Pulmonary artery endothelial cell (primary cell): ENCODE data around the gene AFF2. TPM values are rescaled to one million over a fixed set of nuclear protein-coding genes. Genes with fewer than 3 reads are reported as not detected.

Source experiments
- DNase-seq: peaks from one replicate; pipeline ENCODE4 v3.0.0-alpha.2; 2011; ENCODE audit warnings: low read depth, low spot score
- total RNA-seq: library from RNA; depleted of rRNA; stranded (reverse); fragments of >200 nt; gene quantifications from 2 replicates; pipeline ENCODE4 v1.2.3, GENCODE V29; 2014

AFF2 gene
- total RNA-seq, 1 donor from 2014 or later, result 0.26 TPM

DNA sequence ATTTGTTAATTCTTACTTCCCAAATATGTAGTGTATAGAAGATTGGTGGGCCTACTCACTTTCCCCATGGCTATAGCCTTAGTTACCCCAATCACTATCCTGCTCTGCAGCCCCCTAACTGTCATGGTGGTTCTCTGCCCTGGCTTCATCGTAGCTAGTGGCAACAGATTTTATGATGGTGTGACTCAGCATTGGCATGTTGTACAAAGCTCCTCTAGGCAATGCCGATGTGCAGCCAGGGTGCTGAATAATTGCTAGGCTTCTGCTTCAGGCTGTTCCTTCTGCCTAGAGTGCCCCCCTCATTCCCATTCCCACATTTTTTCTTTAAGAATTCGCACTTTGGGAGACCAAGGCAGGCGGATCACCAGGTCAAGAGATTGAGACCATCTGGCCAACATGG lies 35.2 kb downstream of the AFF2 start:
- no peak for DNase-seq

DNA sequence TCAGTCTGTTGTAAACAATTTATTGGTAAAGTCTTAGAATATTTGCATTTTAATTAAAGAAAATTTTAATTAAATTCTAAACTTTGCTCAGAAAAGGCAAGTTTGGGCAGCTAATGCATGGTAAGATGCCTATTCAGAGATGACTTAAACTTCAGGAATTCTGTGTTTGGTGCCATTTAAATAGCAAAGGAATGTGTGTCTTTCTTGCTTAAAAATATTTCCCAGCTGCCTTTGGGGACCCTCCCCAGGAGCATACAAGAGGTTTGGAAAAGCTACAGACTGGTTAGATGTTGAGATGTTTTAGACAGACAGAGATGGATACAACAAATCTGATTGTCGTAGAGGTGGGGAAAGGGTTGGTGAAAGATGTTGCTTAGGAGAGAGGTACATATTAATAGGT lies 36.5 kb downstream of the AFF2 start:
- DNase-seq, result no peak

DNA sequence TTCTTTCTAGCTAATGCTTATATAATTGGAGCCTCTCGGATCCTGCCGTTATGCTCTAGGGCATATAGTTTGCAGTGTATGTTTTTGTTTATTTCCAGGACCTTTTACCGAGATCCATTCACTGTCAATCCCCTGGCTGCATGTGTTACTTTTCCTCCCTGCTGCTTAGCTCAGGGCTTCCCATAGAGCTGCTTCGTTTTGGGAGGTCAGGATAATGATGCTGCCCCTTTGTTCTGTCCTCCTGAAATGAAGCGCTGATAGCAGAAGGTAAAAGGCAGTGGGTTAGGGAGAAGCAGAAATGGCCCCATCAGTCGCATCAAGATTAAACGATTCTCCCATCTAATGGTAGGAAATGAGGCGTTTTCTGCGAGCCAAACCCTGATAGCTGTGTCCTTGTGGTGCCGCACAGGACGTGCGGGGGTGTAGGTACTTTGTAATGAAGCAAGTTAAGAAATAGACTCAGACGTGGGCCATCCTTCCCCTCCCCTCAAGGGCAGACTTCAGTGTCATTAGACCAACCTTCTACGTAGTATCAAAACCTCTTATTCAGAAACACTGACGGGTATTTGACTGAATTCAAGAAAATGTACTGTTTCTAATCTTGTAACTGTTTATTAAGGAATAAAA lies 37.3 kb downstream of the AFF2 start:
- no peak for DNase-seq

DNA sequence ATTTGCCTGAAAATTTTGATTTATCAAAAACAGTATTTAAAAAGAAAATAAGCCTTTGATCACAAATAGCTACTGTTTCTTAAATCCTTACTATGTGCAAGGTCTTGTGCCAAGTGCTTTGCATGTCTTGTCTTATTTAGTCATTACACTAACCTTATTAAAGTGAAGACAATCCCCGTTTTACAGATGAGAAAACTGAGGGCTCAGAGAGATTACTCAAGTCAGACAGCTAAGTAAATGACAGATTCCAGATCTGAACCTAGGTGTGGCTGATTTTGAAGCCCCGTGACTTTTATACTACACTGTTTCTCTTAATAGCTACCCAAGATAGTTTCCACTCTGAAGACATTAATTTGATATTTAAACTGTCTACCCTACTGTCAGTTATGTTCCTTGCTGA lies 38.2 kb downstream of the AFF2 start:
- DNase-seq, result no peak

DNA sequence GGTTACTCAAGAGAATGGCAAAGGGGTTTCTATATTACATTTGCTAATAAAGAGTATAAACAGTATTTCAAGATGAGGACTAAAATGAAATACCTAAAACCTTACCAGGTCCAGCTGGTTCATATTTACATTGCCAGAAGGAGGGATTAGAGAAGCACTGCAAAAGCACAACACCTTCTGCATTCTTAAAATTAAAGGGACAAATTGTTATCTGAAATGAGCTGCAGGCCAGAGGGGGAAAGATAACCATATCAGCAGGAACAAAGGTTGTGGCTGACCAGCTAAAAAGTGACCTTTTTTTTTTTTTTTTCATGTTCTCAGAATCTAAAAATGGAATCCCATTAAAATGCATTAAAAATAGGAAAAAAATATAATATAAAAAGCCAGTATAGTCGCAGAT lies 39.7 kb downstream of the AFF2 start:
- DNase-seq, result no peak

DNA sequence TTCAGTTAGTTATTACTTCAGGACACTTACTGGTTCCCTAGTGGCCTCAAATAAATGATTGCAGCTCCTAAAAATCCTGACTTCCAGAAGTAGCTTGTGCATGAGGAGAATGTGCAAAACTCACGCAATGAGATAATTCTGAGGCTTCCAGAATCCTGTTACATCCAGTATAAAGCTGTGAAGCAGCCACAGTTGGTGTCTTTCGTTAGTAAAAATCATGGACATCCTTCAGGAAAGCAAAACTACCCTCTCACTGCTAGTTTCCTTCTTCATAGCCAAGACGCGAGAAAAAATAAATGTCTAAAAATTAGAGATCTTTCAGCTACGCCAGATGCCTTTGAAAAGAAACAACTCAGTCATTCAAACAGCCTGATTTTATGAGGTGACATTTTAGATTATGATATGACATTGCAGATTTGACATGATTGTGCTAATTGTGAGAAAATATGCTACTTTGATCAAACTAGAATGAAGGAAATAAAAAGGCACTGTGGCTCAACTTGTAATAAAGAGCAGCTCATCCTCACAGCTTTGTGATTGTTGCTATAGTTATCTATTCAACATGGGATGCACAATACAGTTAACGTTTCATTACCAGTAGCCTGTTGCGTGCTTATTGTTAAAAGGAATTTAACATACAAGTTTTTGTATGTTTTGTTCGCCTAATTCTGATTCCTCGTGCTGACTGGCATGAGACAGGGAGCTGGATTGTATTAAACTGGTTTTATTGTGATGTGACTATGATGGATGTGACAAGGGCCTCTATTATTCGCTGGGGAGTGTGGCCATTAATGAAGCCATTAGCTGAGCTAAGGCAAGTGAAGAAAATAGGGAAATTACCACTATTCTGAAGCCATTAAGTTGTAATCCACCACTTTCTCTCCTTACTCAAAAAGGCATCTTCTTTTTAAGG lies 40.5 kb downstream of the AFF2 start:
- DNase-seq, result no peak

DNA sequence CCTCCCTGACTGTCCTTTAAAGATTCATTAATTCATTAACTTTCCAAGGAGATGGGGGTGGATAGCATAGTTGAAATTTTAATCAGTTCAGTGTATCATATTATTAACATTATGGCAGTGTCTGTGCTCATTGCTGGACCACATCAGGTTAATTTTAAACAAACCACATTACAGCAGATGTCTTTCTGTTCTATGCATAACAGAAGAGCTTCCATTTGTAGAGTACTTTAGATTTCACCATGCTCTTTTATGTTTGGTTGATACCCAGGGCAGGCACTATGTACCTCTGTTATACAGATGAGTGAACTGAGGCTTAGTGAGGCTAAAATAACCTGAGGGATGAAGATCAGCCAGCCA lies 41.1 kb downstream of the AFF2 start:
- no peak for DNase-seq

DNA sequence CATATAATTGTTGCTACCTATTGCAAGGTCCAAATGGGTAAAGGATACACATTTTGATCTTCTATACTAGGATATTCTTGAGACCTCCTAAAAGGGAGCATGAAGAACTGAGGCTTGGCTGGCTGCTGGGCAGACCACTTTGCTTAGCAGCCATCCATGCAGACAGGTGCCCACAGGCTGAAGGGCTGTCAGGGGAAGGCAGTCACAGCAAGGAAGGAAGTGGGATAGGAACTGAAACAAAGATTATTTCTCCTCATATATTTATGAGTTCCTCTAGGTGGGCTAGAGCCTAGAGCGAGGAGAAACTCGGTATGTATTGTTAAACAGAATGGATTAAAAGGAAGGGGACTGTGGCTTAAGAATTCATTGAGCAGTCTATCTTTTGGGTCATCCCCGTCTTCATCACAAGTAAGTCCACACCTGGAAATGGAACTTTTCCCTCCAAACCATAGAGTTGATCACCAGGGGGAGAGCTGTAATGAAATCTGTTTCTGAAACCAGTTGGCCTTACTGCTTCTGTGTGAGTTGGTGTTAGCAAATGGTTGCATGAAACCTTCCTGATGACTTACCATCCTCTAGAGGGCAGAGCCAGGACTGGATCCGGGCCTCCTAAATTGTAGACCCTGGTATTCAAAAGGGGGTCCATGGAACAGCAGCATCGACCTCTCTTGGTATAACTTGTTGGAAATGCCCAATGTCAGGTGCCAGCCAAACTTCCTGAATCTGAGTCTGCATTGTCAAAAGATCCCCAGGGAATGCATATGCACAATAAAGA lies 42.3 kb downstream of the AFF2 start:
- no peak for DNase-seq

DNA sequence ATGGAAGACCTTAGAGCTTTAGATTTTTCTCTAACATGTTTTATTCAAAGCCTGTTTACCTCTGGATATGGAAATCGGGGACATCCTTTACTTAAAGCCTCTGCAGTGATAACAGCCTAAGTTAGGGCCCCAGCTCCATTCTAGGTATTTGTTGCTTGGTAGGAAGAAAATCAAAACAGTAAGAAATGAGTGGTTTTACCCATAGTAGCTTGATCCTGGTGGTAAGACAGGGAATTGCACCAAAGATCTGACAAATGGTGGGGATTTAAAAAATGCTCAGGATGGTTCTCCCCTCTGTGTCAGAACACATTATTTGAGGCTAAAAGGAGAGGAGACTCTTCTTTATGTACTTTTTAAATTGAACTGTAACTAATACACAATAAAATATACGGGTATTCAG lies 52.4 kb downstream of the AFF2 start:
- no peak for DNase-seq

DNA sequence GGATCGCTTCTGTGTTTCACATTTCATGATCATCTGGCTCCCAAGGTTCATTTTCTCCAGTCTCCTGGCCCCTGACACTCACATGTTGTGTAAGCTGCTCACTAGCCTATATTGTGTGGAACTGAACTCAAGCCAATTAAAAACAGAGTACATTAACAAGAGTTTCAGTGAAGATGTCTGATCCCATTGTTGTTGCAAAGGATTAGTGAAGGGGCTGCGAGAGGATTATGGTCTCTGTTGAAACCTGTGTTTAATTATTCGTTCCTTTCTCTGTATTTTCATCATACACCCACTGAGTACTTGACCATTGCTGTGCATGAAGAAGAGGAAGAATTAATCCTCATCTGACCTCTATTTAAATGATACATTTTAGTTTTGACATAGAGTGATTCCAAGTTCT lies 54.7 kb downstream of the AFF2 start:
- no peak for DNase-seq

DNA sequence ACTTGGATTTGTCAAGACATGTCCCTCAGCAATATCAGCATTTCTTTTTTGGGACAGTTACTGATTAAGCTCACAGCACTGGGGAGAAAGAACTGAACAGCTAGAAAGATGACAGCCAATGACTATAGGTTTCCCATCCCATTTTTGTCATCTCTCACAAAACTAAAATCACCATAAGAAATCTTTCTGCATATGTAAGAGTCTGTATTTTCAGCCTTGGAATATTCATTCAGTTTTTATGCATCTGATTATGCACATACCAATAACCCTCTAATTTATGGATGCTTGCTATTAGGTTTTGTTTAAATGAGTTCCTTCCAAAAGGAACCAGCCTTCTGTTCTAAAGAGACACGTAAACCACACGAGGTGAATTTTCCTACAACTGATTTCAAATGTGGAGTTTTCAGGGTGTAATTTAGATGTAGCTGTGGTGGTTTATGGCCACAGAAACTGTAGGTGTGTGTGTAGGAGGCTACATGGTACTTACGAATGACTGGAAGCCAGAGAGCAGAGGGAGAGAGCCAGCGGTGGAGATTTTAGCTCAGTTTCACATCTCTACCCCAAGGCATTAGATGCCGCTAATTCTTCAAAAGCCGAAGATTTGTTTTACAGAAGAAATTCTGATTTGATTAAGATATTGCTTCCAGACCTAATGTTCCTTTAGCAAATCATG lies 55.3 kb downstream of the AFF2 start:
- DNase-seq, result no peak

DNA sequence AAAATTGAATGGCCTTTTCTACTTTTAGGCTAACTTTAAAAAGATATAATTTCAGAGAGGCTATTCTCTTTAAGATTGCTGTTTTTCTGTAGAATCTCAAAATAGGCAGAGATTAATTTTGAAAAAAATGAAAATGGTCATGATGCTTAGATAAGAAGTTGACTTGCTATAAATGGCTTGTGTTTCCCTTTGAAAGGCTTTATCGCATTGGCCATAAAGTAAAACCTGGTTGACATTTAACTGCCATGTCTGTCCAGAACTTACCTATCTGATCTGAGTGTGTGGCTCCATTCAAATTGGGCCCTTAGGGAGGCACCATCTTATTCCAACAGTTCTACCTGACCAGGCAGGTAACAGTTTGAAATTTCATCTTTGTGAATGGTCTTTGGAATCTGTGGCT lies 56.1 kb downstream of the AFF2 start:
- DNase-seq, result no peak

DNA sequence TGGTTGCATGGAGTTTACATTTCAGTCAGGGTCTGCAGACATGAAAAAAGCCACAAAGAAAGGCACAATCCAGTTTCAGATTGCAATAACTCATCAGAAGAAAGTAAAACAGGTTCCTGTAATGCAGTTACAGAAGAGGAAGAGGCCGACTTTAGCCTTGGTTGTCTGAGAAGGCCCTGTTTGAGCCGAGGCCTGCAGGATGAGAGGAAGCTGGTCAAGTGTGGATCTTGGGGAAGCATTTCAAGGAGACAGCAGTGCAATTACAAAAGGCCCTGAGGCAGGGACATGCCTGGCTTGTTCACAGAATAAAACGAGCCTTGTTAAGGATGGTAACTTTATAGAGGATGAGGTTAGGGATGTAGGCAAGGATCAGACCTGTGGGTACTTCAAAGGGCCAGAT lies 62.4 kb downstream of the AFF2 start:
- no peak for DNase-seq

DNA sequence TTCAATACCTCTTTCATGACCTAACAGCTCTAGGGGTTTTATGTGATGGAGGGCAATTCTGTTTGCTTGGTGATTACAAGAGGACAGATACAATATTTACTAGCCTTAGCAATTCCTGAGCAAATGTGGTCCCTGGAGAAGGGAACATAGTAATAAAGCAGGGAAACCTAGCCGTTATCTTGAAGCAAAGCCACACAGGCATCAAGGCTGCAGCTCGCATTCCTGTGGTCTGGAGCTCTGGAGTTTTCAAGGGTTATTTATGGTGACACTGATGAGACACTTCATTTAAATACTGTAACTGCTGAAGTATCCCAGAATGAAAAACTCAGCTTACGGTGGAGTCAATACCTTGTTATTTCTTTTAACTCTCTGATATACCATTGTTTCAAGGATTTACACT lies 66.8 kb downstream of the AFF2 start:
- no peak for DNase-seq

DNA sequence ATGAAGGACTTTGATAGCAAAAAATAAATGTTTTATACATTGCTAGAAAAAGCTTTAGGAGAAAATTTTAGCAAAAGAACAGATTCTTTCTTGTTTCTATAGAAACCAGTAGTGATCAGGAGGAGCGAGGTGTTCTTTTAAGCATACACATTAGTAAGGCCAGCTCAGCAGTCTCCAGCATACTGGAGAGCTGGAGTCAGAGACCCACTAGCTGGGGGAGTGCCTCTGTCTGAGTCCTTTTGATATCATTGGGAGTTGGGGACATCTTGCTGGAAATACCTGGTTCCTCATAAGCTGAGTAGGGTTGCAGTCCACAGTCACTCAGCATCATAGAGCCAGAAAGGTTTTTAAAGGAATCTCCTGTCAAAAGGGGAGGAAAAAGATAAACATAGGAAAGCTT lies 67.4 kb downstream of the AFF2 start:
- DNase-seq, result no peak

DNA sequence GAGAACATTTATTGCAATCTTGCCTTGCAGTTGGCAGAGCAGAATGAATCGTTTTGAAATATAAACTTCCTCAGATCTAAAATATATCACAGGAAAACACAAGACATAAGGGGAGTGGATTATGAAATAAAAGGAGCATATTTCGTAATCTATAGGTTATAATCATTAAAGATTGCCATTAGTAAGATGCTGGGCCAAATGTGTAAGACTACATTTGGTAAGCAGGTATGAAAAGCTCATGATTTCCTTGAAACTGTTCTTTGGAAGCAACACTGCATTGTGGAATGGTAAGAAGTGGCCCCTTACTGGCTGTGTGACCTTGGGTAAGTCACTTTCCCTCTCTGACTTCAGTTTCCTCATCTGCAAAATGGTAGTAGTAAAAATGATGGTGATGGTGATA lies 68.3 kb downstream of the AFF2 start:
- DNase-seq, result no peak

DNA sequence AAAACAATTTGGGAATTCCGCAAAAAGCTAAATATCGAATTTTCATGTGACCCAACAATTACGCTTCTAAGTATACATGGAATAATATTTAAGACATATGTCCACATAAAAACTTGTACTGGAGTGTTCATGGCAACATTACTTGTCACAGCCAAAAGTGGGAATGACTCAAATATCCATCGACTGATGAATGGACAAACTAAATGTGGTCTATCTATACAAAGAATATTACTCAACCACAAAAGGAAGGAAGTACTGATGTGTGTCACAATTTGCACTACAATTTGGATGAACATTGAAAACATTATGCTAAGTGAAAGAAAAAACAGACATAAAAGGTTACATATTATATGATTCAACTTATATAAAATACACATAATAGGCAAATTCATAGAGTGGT lies 71.9 kb downstream of the AFF2 start:
- no peak for DNase-seq

DNA sequence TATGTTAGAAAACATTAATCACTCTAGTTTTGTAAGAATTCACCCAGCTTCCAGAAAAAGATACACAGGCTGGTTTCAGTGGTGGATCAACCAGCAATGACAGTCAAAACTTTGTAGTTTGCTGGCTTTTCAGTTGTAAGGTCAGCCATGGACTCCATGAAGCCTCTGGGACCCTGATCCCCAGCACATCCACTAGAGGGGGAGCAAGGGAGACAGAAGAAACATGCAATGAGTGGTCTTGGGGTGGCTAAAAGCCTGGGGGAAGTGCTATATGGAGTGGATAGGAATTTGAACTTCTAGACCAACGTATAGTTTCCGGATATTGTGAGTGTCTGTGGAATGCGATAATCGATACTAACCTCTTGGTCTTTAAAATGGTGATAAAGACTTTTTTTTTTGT lies 72.7 kb downstream of the AFF2 start:
- no peak for DNase-seq

DNA sequence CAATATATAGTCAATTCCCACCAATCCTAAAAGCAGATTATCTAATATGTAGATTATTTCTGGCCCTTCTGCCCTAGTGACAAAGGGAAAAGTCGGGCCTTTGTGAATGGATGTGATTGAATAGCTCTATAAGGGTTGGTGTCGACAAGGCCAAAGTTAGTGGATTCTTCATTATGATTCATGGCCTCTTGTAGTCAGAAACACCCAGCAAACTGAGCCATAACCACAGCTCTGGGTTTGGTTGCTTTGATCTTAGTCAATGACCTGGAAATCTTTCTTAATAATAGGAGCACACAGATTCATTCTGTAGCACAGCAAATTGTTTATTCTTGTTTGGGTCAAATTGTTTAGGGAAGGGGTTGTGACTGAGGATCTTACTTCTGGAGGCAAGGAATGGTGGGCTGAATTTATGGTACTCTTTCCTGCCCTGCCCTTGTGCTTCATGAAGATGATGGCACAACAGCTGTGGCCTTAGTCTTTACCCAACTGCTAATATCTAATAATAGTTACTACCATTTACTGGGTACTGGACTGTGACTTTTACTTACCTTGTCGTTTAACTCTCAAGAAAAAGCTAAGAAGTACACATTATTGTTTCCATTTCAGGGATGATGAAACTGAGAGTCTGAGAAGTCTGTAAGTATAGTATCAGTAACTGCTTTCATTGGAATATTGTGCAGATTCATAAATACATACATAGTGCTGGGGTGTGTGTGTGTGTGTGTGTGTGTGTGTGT lies 74.0 kb downstream of the AFF2 start:
- no peak for DNase-seq

DNA sequence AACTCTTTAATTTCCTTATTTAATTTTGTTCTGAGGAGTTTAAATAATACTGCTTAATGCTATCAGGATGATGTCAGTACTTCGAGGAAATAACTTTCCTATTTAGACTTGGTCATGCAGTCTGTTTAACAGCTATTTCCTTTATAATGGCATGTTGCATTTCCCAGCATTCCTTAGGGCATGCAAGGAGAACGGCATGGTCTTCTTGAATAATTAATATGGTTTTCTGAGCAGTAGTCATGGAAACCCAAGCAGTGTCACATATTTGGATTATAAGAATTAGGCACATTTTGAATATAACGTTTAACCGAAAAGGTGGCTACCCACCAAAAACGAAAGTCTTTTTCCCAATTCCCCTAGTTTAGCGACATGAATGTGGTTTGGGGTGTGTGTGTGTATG lies 76.0 kb downstream of the AFF2 start:
- DNase-seq, result no peak

DNA sequence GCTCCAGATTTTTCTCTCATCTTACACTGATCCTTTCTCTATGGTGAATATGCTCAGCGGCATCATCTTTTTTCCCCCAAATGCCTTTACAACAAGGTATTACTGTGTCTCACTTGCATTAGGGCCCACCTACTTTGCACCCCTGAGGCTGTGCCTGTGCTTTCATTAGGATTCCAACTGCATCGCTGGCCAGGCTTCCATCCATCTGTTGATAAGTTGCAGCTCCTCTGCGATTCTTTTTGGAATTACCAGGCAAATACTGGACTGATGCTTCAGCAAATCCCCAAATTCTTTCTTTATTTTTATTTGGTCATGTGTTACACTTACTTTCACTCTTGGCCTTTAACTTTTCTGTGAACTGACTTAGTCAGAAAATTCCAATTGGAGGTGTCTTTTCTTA lies 77.3 kb downstream of the AFF2 start:
- no peak for DNase-seq
